KMS-11 (cell line): ENCODE results near the gene HES7.
A peak's percentile ranks its signal among the peaks of the same experiment; 100 is the strongest.

Experiments used
- H2AFZ ChIP-seq: fragments of 200-600 bp; sonication (generic); 2 replicates; pipeline ENCODE4 v1.6.1; 2016; ENCODE audit warnings: antibody characterized with exemption, mixed run types, low read depth
- H3K27ac ChIP-seq: fragments of 200-600 bp; sonication (generic); 2 replicates; pipeline ENCODE4 v1.6.1; 2016; ENCODE audit warnings: mild to moderate bottlenecking, mixed run types
- H3K27me3 ChIP-seq: fragments of 200-600 bp; sonication (generic); 2 replicates; pipeline ENCODE4 v1.6.1; 2017; ENCODE audit warnings: mild to moderate bottlenecking, low read depth, mixed run types, moderate library complexity; ENCODE audit not compliant: insufficient read depth
- H3K36me3 ChIP-seq: fragments of 200-600 bp; sonication (generic); 2 replicates; pipeline ENCODE4 v1.6.1; 2017; ENCODE audit warnings: mild to moderate bottlenecking, mixed run types; ENCODE audit not compliant: insufficient read depth
- H3K4me1 ChIP-seq: fragments of 200-600 bp; sonication (generic); 2 replicates; pipeline ENCODE4 v1.6.1; 2016; ENCODE audit warnings: mild to moderate bottlenecking, low read depth, mixed run types; ENCODE audit not compliant: poor library complexity, severe bottlenecking
- H3K4me2 ChIP-seq: fragments of 200-600 bp; sonication (generic); 2 replicates; pipeline ENCODE4 v1.7.0; 2016; ENCODE audit warnings: mild to moderate bottlenecking, mixed run types
- H3K4me3 ChIP-seq: fragments of 200-600 bp; sonication (generic); IDR thresholded peaks from 2 replicates; pipeline ENCODE4 v1.6.1; 2017; ENCODE audit warnings: low read depth, low read length, mixed read lengths; ENCODE audit not compliant: insufficient read depth
- H3K79me2 ChIP-seq: fragments of 200-600 bp; sonication (generic); 2 replicates; pipeline ENCODE4 v1.6.1; 2016; ENCODE audit warnings: low read depth, mixed run types; ENCODE audit not compliant: insufficient read depth
- H3K9ac ChIP-seq: fragments of 200-600 bp; sonication (generic); 2 replicates; pipeline ENCODE4 v1.6.1; 2016; ENCODE audit warnings: mild to moderate bottlenecking, mixed run types
- H4K20me1 ChIP-seq: fragments of 200-600 bp; sonication (generic); 2 replicates; pipeline ENCODE4 v1.6.1; 2016; ENCODE audit warnings: mild to moderate bottlenecking, mixed run types; ENCODE audit not compliant: insufficient read depth
- TF ChIP-seq, protein P1 (sequence below): fragments of 200-600 bp; sonication (generic); conservative IDR thresholded peaks from 2 replicates; pipeline ENCODE4 v1.6.1; 2017; ENCODE audit warnings: low read depth, mild to moderate bottlenecking, antibody characterized with exemption, low read length, moderate library complexity, mixed read lengths

Gene HES7

DNA sequence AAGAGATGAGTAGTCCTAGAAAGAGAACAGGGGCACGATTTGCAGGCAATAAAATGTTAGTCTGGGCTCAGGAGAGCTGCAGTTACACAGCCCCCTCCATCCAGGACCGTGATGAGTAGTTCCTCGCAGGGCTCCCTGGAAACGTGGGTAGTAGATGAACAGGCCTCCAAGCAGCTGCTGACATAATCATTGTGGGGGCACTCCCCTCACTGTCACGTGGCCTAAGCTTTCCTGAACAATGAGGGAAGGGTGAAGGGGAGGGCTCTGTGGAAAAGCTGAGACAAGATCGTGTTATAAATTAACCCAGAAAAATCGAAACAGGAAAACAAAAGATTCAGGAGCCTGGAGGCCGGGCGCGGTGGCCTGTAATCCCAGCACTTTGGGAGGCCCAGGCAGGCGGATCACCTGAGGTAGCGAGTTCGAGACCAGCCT lies 29.6 kb upstream of the HES7 start:
- Histone ChIP-seq H3K4me3 (no peak overlapping the region), H3K27me3 (no peaks in the 10 kb centered on the region), H3K79me2 (no peaks in the 10 kb centered on the region), H3K9ac (no peak overlapping the region), H3K27ac (no peak overlapping the region), H2AFZ (no peak overlapping the region), H3K36me3 (no peaks in the 10 kb centered on the region), H3K4me2 (no peak overlapping the region), H4K20me1 (no peaks in the 10 kb centered on the region), H3K4me1 (no peaks in the 10 kb centered on the region)
- TF ChIP-seq, protein P1, sequence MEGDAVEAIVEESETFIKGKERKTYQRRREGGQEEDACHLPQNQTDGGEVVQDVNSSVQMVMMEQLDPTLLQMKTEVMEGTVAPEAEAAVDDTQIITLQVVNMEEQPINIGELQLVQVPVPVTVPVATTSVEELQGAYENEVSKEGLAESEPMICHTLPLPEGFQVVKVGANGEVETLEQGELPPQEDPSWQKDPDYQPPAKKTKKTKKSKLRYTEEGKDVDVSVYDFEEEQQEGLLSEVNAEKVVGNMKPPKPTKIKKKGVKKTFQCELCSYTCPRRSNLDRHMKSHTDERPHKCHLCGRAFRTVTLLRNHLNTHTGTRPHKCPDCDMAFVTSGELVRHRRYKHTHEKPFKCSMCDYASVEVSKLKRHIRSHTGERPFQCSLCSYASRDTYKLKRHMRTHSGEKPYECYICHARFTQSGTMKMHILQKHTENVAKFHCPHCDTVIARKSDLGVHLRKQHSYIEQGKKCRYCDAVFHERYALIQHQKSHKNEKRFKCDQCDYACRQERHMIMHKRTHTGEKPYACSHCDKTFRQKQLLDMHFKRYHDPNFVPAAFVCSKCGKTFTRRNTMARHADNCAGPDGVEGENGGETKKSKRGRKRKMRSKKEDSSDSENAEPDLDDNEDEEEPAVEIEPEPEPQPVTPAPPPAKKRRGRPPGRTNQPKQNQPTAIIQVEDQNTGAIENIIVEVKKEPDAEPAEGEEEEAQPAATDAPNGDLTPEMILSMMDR: no peak

DNA sequence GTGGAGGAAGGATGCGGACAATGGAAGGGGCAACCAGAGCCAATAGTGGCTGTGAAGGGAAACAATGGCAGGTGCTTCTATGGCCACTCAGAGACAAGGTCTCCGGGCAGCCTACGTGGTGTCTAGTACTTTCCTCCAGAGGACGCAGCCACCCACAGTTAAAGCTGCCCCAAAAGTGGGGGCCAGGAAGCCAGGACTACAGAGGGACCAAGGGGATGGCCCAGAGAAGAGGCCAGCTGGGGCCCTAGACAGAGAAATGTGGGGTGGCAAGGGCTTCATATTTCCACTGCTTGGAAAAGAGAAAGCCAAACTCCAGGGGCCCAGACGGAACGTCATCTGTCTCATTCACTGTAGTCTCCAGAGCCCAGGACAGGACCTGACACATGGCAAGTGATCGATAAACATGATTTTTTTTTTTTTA lies 29.1 kb upstream of the HES7 start:
- no peak overlapping the region for H3K4me2 ChIP-seq
- no peaks in the 10 kb centered on the region for H3K36me3 ChIP-seq
- no peaks in the 10 kb centered on the region for H4K20me1 ChIP-seq
- TF ChIP-seq, protein P1: no peak
- no peak overlapping the region for H2AFZ ChIP-seq
- H3K9ac ChIP-seq: no peak overlapping the region
- no peaks in the 10 kb centered on the region for H3K27me3 ChIP-seq
- no peak overlapping the region for H3K4me3 ChIP-seq
- H3K27ac ChIP-seq: no peak overlapping the region
- no peaks in the 10 kb centered on the region for H3K79me2 ChIP-seq
- no peaks in the 10 kb centered on the region for H3K4me1 ChIP-seq

DNA sequence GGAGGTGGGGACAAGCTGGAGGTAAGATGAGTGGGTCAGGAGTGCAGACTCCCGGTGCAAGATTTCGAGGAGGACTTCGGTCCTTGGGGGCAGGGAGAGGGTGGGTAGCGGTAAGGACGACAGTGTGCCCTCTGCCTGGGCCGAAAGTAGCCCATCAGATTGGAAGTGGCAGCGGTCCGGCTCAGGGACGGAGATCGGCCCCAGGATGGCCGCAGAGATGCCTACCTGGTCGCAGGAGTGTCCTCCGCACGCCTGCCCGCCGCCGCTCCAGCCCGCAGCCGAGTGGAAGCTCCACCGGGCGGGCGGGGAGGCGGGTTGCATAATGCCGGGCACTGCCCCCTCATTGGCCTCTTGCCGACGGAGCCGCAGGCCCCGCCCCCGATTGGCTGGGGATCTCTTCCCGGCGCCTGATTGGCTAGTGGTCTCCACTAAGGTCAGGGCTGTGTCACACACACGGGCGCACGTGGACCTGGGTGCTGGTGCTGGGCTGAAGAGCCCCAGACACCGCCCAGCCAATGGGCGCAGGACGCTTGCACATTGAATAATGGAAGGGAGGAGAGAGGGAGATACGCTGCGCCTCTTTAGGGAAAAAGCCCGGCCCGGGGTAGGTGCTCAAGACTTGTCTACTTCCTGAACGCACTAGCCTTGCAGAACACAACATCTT lies 28.3 kb upstream of the HES7 start, which contains the start of gene PER1:
Gene PER1 (minus strand): TSS at position 293 of the 664 bp plus-strand sequence. CDS start 1,698 bp downstream, outside the sequence.
- peak within 1 kb of the TSS; percentile 33 for H3K4me2 ChIP-seq
- no peaks in the 10 kb centered on the region for H3K27me3 ChIP-seq
- H4K20me1 ChIP-seq: no peaks in the 10 kb centered on the region
- H3K27ac ChIP-seq: 0 out of 2 replicates have a peak within 1 kb of the TSS, but pooled peaks have one; percentile 11
- H3K79me2 ChIP-seq: no peaks in the 10 kb centered on the region
- no peaks in the 10 kb centered on the region for H3K4me1 ChIP-seq
- TF ChIP-seq, protein P1: no peak
- peak within 1 kb of the TSS; percentile 6; the same call in 1 of the 2 replicates for H3K9ac ChIP-seq
- no peak within 1 kb of the TSS for H2AFZ ChIP-seq
- no peaks in the 10 kb centered on the region for H3K36me3 ChIP-seq
- no peak within 1 kb of the TSS for H3K4me3 ChIP-seq

DNA sequence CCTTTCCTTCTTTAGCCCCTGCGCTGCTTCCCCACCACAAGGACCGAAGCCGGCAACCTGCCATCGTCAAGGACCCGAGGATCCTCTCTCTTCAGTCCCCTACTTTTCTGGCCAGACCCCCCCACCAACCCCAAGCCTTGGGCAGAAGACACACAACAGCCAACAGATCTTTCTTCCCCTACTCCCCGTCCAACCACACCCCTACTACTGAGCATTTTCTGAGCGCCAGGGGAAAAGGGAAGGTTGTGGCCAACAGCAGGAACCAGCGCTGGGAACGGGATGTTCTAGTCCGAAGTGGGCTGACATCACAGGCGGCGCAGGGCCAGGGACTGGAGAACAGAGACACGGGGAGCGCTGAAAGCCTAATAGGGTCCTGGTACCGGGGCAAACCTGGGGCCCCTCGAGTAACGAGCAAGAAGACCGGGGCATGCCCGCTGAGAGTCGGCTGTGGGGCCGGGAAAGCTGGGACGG lies 27.8 kb upstream of the HES7 start:
- Histone ChIP-seq H3K4me2 (peak overlapping the region; percentile 33), H3K4me1 (no peaks in the 10 kb centered on the region), H3K9ac (peak overlapping the region; percentile 6; the same call in 1 of the 2 replicates), H4K20me1 (no peaks in the 10 kb centered on the region), H3K27ac (0 out of 2 replicates have a peak overlapping the region, but pooled peaks have one; percentile 11), H3K4me3 (no peak overlapping the region), H3K36me3 (no peaks in the 10 kb centered on the region), H3K27me3 (no peaks in the 10 kb centered on the region), H3K79me2 (no peaks in the 10 kb centered on the region), H2AFZ (no peak overlapping the region)
- TF ChIP-seq, protein P1: no peak
